Upper lobe of right lung (tissue), 1 donor: ENCODE data around the gene OR2T4. TPM values are rescaled to one million over a fixed set of nuclear protein-coding genes. Genes with fewer than 3 reads are reported as not detected.

Experiments used
- ATAC-seq: fragments of 200-7000 bp; cut with Tn5 transposase; one replicate; pipeline ENCODE4 v1.9.1; 2020; ENCODE audit warnings: mild to moderate bottlenecking, moderate library complexity
- DNase-seq: peaks from one replicate; pipeline ENCODE4 v3.0.0-alpha.2; 2020
- H3K27ac ChIP-seq: fragments of 200-600 bp; one replicate; pipeline ENCODE4 v1.8.0; 2022
- H3K27me3 ChIP-seq: fragments of 200-600 bp; one replicate; pipeline ENCODE4 v1.8.0; 2022; ENCODE audit warnings: mild to moderate bottlenecking
- H3K36me3 ChIP-seq: fragments of 200-600 bp; one replicate; pipeline ENCODE4 v1.8.0; 2022
- H3K4me1 ChIP-seq: fragments of 200-600 bp; one replicate; pipeline ENCODE4 v1.8.0; 2022
- H3K4me3 ChIP-seq: fragments of 200-600 bp; one replicate; pipeline ENCODE4 v1.8.0; 2022; ENCODE audit warnings: mild to moderate bottlenecking
- H3K9me3 ChIP-seq: fragments of 200-600 bp; one replicate; pipeline ENCODE4 v1.8.0; 2022
- intact Hi-C: fragments of 100-400 bp; cut with DNase I; formaldehyde crosslinking; loops from one replicate; pipeline ENCODE4 v1.11.0; 2022
- total RNA-seq: library from RNA; stranded (reverse); fragmentation: NEBNext Ultra II Directional; extraction: Animal tissue kit (Norgen Biotek cat#: 25700); gene quantifications from one replicate; pipeline ENCODE4 v1.2.1, GENCODE V29; 2021
- TF ChIP-seq, protein P1 (sequence below): fragments of 200-600 bp; IDR thresholded peaks from one replicate; pipeline ENCODE4 v1.8.0; 2022; ENCODE audit warnings: antibody characterized with exemption
- donor health status: DM: no; HTN: yes; CAD: no; lungs with severe emphysema.

OR2T4 gene
- total RNA-seq, 1 donor from 2014 or later = not detected

DNA sequence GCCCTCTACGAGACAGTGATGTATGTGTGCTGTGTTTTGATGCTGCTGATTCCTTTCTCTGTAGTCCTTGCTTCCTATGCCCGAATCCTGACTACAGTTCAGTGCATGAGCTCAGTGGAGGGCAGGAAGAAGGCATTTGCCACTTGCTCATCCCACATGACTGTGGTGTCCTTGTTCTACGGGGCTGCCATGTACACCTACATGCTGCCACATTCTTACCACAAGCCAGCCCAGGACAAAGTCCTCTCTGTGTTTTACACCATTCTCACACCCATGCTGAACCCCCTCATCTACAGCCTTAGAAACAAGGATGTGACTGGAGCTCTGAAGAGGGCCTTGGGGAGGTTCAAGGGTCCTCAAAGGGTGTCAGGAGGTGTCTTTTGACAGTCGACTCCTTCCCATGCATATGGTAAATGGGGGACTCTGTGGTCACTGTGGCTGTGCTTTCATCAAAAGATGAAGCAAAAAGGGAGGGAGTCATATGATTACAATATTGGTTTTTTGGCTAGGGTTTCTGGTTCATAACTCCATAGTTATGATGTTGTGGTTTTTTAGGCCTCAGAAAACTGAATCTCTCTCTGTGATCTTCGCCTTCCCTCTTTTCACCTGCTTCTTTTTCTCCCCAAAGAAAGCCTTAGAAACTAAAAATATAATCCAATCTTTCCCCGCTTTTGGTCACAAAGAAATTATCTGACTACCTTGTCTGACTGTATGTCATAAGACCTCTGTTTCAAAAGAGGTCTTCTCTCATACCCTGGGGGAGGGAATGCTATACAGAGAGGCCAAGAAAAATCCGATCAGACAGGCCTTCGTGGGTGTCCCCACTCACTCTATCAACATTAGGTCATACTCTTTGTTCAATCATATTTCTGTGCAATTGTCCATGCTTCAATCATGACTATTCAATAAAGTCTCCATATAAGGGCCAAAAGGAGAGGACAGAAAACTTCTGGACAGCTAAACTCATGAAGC lies 45.5 kb downstream of the OR2T4 start:
- H3K9me3 ChIP-seq = no peaks in the 10 kb centered on the region
- no peak overlapping the region for H3K27ac ChIP-seq
- no peak overlapping the region for H3K4me3 ChIP-seq
- H3K4me1 ChIP-seq = no peaks in the 10 kb centered on the region
- H3K27me3 ChIP-seq = no peaks in the 10 kb centered on the region
- intact Hi-C loops = no loop called here
- no peak for ATAC-seq
- DNase-seq = no peak
- H3K36me3 ChIP-seq = no peaks in the 10 kb centered on the region
- TF ChIP-seq, protein P1, sequence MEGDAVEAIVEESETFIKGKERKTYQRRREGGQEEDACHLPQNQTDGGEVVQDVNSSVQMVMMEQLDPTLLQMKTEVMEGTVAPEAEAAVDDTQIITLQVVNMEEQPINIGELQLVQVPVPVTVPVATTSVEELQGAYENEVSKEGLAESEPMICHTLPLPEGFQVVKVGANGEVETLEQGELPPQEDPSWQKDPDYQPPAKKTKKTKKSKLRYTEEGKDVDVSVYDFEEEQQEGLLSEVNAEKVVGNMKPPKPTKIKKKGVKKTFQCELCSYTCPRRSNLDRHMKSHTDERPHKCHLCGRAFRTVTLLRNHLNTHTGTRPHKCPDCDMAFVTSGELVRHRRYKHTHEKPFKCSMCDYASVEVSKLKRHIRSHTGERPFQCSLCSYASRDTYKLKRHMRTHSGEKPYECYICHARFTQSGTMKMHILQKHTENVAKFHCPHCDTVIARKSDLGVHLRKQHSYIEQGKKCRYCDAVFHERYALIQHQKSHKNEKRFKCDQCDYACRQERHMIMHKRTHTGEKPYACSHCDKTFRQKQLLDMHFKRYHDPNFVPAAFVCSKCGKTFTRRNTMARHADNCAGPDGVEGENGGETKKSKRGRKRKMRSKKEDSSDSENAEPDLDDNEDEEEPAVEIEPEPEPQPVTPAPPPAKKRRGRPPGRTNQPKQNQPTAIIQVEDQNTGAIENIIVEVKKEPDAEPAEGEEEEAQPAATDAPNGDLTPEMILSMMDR = no peak

Other genes with a start within 250 kb of the OR2T4 start
- not detected for gene OR2M5, start 216.5 kb upstream of the OR2T4 start, total RNA-seq
- gene OR2M2, start 186.8 kb upstream of the OR2T4 start, total RNA-seq = not detected
- not detected for gene OR2M3, start 164.4 kb upstream of the OR2T4 start, total RNA-seq
- not detected for gene OR2M4, start 130.2 kb upstream of the OR2T4 start, total RNA-seq
- not detected for gene OR2T33, start 83.7 kb upstream of the OR2T4 start, total RNA-seq
- not detected for gene OR2T12, start 58.2 kb upstream of the OR2T4 start, total RNA-seq
- not detected for gene OR2M7, start 37.1 kb upstream of the OR2T4 start, total RNA-seq
- not detected for gene OR14C36, start 12.9 kb upstream of the OR2T4 start, total RNA-seq
- gene OR2T6, start 14.1 kb downstream of the OR2T4 start, total RNA-seq = not detected
- gene OR2T1, start 41.4 kb downstream of the OR2T4 start, total RNA-seq = not detected
- not detected for gene OR2T2, start 84.0 kb downstream of the OR2T4 start, total RNA-seq
- not detected for gene OR2T3, start 111.7 kb downstream of the OR2T4 start, total RNA-seq
- not detected for gene OR2T5, start 126.9 kb downstream of the OR2T4 start, total RNA-seq
- gene OR2G6, start 146.4 kb downstream of the OR2T4 start, total RNA-seq = not detected
- gene OR2T29, start 201.1 kb downstream of the OR2T4 start, total RNA-seq = not detected
- not detected for gene OR2T34, start 213.1 kb downstream of the OR2T4 start, total RNA-seq
- not detected for gene OR2T10, start 236.0 kb downstream of the OR2T4 start, total RNA-seq